GM12878 (cell line): Measurements from ENCODE around the gene RAB15. TPM values are rescaled to one million over a fixed set of nuclear protein-coding genes. Genes with fewer than 3 reads are reported as not detected.

ENCODE experiments used
- BRCA1 ChIP-seq: IDR thresholded peaks from 2 replicates; pipeline ENCODE4 v1.6.1; 2011; ENCODE audit warnings: low read depth, low read length, improper control_type of control experiment
- CBX5 ChIP-seq: sonication (generic); IDR thresholded peaks from 2 replicates; pipeline ENCODE4 v1.6.1; 2016; ENCODE audit warnings: low read depth, moderate library complexity, mild to moderate bottlenecking, inconsistent platforms
- CREB1 ChIP-seq: IDR thresholded peaks from 2 replicates; pipeline ENCODE4 v1.6.1; 2012; ENCODE audit warnings: low read depth, mild to moderate bottlenecking, inconsistent platforms
- EED ChIP-seq: sonication (generic); IDR thresholded peaks from 2 replicates; pipeline ENCODE4 v1.6.1; 2016; ENCODE audit warnings: antibody characterized with exemption, low read depth
- EGR1 ChIP-seq, 2 experiments: IDR thresholded peaks; 1 replicate in 1 of 2; 2 replicates in 1 of 2; pipeline ENCODE4 v1.6.1; 2011 to 2012; ENCODE audit warnings: low read depth in 2 of 2, low read length in 2 of 2, borderline replicate concordance in 1 of 2, mild to moderate bottlenecking in 1 of 2, moderate library complexity in 1 of 2
- ETV6 ChIP-seq, 2 experiments: fragments of 450-650 bp in 1 of 2; IDR thresholded peaks in 1 of 2; conservative IDR thresholded peaks in 1 of 2; 2 replicates each; pipeline ENCODE4 v1.6.1; 2014; ENCODE audit warnings: antibody characterized with exemption in 1 of 2, borderline replicate concordance in 1 of 2, low read depth in 1 of 2, mild to moderate bottlenecking in 1 of 2, moderate library complexity in 1 of 2
- FOXK2 ChIP-seq: fragments of 450-650 bp; IDR thresholded peaks from 2 replicates; pipeline ENCODE4 v1.6.1; 2017; ENCODE audit warnings: mild to moderate bottlenecking, moderate library complexity
- GATAD2B ChIP-seq: fragments of 450-650 bp; conservative IDR thresholded peaks from 2 replicates; pipeline ENCODE4 v1.6.1; 2017; ENCODE audit warnings: low read depth, mild to moderate bottlenecking, moderate library complexity
- HDAC2 ChIP-seq: fragments of 200-600 bp; sonication (generic); IDR thresholded peaks from 2 replicates; pipeline ENCODE4 v1.6.1; 2017
- IRF4 ChIP-seq: IDR thresholded peaks from 2 replicates; pipeline ENCODE4 v1.6.1; 2011; ENCODE audit warnings: low read depth, low read length
- KDM1A ChIP-seq: fragments of 200-600 bp; sonication (generic); IDR thresholded peaks from 2 replicates; pipeline ENCODE4 v1.6.1; 2016; ENCODE audit warnings: borderline replicate concordance
- MYC ChIP-seq: IDR thresholded peaks from 2 replicates; pipeline ENCODE4 v1.6.1; 2011; ENCODE audit warnings: mild to moderate bottlenecking, low read length, moderate library complexity, inconsistent platforms; ENCODE audit not compliant: insufficient read depth, insufficient replicate concordance, insufficient read length, severe bottlenecking
- NFYA ChIP-seq: IDR thresholded peaks from 2 replicates; pipeline ENCODE4 v1.6.1; 2011; ENCODE audit warnings: low read depth, mild to moderate bottlenecking, low read length, improper control_type of control experiment, borderline replicate concordance
- NRF1 ChIP-seq: conservative IDR thresholded peaks from 2 replicates; pipeline ENCODE4 v1.6.1; 2011; ENCODE audit warnings: mild to moderate bottlenecking, low read depth, low read length, improper control_type of control experiment
- PAX5 ChIP-seq: IDR thresholded peaks from 2 replicates; pipeline ENCODE4 v1.6.1; 2011; ENCODE audit warnings: low read depth, low read length, borderline replicate concordance
- RELA ChIP-seq: fragments of 450-650 bp; IDR thresholded peaks from 2 replicates; pipeline ENCODE4 v1.8.0; 2014; ENCODE audit warnings: borderline replicate concordance; ENCODE audit not compliant: partially characterized antibody
- RFX5 ChIP-seq: IDR thresholded peaks from 2 replicates; pipeline ENCODE4 v1.6.1; 2011; ENCODE audit warnings: low read depth, low read length, improper control_type of control experiment
- SMAD5 ChIP-seq: IDR thresholded peaks from 2 replicates; pipeline ENCODE4 v1.6.1; 2016; ENCODE audit warnings: antibody characterized with exemption, low read depth
- STAT3 ChIP-seq: IDR thresholded peaks from 2 replicates; pipeline ENCODE4 v1.6.1; 2011; ENCODE audit warnings: low read depth, low read length, improper control_type of control experiment
- YBX1 ChIP-seq: fragments of 450-650 bp; IDR thresholded peaks from 2 replicates; pipeline ENCODE4 v1.6.1; 2016; ENCODE audit warnings: antibody characterized with exemption
- ZSCAN29 ChIP-seq: fragments of 450-650 bp; IDR thresholded peaks from 2 replicates; pipeline ENCODE4 v1.6.1; 2017; ENCODE audit warnings: mild to moderate bottlenecking, moderate library complexity
- polyA plus RNA-seq, 11 experiments: library from polyadenylated mRNA; depleted of rRNA in 4 of 11; unstranded in 6 of 11; stranded (reverse) in 5 of 11; fragments of >200 nt; fragmentation: Nextera tagmentation in 4 of 11; fragmentation: Illumina TruSeq in 1 of 11; extraction: Ambion mirVana in 4 of 11; extraction: Trizol in 1 of 11; gene quantifications; 1 replicate in 1 of 11; 2 replicates in 10 of 11; pipeline versions ENCODE4 v1.2.1 to v1.2.3, GENCODE V29; 2011 to 2016; ENCODE audit warnings: inconsistent platforms in 2 of 11, missing spikeins in 2 of 11, low read depth in 1 of 11
- total RNA-seq, 4 experiments: library from RNA; depleted of rRNA in 3 of 4; stranded (reverse); fragments of >200 nt in 3 of 4; fragmentation: Illumina TruSeq in 1 of 4; extraction: Trizol in 1 of 4; gene quantifications; 2 replicates each; pipeline versions ENCODE4 v1.2.1 to v1.2.3, GENCODE V29; 2013 to 2021
- TF ChIP-seq, protein P1 (sequence below), 3 experiments: IDR thresholded peaks in 2 of 3; conservative IDR thresholded peaks in 1 of 3; 2 replicates each; pipeline ENCODE4 v1.5.1; 2011; ENCODE audit warnings: low read depth in 3 of 3, low read length in 3 of 3, mild to moderate bottlenecking in 3 of 3, control low read depth in 2 of 3, moderate library complexity in 2 of 3, inconsistent platforms in 1 of 3, mixed read lengths in 1 of 3; ENCODE audit not compliant: control insufficient read depth in 2 of 3, insufficient read depth in 1 of 3; ENCODE audit errors: extremely low read depth in 1 of 3
- TF ChIP-seq, protein P2 (sequence below): fragments of 150-350 bp; IDR thresholded peaks from 2 replicates; pipeline ENCODE4 v1.6.1; 2014; ENCODE audit warnings: mild to moderate bottlenecking, low read depth, low read length
- TF ChIP-seq, protein P3 (sequence below): fragments of 450-650 bp; IDR thresholded peaks from 2 replicates; pipeline ENCODE4 v1.6.1; 2016; ENCODE audit warnings: mild to moderate bottlenecking, moderate library complexity, borderline replicate concordance

Gene RAB15
- total and polyA plus RNA-seq, 10 of the 15 experiments (the other 5 are each of a cell fraction or from before 2014, with no cell fraction given) = 0.32 to 3.9 (median 2.1) TPM

DNA sequence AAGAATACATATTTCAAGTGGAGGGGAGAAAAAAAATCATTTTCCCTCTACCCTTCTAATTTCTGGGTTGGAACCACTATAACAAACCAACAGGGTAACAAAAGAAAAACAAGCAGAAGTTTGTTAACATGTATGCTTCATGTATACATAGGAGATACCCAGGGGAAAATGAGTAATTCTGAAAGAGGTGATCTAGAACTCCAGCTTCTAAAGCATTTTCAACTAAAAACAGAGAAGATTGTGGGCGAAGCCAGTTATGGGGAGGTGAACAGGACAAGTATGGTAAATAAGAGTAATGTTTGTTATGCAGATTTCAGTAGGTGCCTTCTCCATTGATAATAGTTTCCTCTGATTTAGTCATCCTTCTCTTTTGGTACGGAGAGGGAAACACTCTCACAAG lies 31.3 kb upstream of the RAB15 start (continued):
- TF ChIP-seq RELA (no peak), EGR1 (IDR thresholded peaks at IDR 0.05; ENCODE audit: borderline replicate concordance in 1 of 2, low read depth in 2 of 2, low read length in 2 of 2) (no peak), PAX5 (no peak), HDAC2 (no peak), SMAD5 (no peak), CBX5 (no peak), KDM1A (no peak), RFX5 (no peak), IRF4 (peak; percentile 88), ETV6 (conservative IDR thresholded peaks at IDR 0.05 in 1 of 2, IDR thresholded peaks at IDR 0.05 in 1 of 2; ENCODE audit: borderline replicate concordance in 1 of 2, low read depth in 1 of 2) (no peak), ZSCAN29 (no peak), STAT3 (no peak), BRCA1 (no peak), GATAD2B (no peak), MYC (no peak), NRF1 (no peak), EED (no peak), NFYA (no peak), FOXK2 (peak; percentile 59), YBX1 (no peak), CREB1 (no peak)
- TF ChIP-seq, protein P1, sequence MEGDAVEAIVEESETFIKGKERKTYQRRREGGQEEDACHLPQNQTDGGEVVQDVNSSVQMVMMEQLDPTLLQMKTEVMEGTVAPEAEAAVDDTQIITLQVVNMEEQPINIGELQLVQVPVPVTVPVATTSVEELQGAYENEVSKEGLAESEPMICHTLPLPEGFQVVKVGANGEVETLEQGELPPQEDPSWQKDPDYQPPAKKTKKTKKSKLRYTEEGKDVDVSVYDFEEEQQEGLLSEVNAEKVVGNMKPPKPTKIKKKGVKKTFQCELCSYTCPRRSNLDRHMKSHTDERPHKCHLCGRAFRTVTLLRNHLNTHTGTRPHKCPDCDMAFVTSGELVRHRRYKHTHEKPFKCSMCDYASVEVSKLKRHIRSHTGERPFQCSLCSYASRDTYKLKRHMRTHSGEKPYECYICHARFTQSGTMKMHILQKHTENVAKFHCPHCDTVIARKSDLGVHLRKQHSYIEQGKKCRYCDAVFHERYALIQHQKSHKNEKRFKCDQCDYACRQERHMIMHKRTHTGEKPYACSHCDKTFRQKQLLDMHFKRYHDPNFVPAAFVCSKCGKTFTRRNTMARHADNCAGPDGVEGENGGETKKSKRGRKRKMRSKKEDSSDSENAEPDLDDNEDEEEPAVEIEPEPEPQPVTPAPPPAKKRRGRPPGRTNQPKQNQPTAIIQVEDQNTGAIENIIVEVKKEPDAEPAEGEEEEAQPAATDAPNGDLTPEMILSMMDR (IDR thresholded peaks at IDR 0.05 in 2 of 3, conservative IDR thresholded peaks at IDR 0.05 in 1 of 3; ENCODE audit: control insufficient read depth in 2 of 3, extremely low read depth in 1 of 3, insufficient read depth in 1 of 3, low read depth in 3 of 3, low read length in 3 of 3) = no peak
- TF ChIP-seq, protein P2, sequence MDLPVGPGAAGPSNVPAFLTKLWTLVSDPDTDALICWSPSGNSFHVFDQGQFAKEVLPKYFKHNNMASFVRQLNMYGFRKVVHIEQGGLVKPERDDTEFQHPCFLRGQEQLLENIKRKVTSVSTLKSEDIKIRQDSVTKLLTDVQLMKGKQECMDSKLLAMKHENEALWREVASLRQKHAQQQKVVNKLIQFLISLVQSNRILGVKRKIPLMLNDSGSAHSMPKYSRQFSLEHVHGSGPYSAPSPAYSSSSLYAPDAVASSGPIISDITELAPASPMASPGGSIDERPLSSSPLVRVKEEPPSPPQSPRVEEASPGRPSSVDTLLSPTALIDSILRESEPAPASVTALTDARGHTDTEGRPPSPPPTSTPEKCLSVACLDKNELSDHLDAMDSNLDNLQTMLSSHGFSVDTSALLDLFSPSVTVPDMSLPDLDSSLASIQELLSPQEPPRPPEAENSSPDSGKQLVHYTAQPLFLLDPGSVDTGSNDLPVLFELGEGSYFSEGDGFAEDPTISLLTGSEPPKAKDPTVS = no peak
- TF ChIP-seq, protein P3, sequence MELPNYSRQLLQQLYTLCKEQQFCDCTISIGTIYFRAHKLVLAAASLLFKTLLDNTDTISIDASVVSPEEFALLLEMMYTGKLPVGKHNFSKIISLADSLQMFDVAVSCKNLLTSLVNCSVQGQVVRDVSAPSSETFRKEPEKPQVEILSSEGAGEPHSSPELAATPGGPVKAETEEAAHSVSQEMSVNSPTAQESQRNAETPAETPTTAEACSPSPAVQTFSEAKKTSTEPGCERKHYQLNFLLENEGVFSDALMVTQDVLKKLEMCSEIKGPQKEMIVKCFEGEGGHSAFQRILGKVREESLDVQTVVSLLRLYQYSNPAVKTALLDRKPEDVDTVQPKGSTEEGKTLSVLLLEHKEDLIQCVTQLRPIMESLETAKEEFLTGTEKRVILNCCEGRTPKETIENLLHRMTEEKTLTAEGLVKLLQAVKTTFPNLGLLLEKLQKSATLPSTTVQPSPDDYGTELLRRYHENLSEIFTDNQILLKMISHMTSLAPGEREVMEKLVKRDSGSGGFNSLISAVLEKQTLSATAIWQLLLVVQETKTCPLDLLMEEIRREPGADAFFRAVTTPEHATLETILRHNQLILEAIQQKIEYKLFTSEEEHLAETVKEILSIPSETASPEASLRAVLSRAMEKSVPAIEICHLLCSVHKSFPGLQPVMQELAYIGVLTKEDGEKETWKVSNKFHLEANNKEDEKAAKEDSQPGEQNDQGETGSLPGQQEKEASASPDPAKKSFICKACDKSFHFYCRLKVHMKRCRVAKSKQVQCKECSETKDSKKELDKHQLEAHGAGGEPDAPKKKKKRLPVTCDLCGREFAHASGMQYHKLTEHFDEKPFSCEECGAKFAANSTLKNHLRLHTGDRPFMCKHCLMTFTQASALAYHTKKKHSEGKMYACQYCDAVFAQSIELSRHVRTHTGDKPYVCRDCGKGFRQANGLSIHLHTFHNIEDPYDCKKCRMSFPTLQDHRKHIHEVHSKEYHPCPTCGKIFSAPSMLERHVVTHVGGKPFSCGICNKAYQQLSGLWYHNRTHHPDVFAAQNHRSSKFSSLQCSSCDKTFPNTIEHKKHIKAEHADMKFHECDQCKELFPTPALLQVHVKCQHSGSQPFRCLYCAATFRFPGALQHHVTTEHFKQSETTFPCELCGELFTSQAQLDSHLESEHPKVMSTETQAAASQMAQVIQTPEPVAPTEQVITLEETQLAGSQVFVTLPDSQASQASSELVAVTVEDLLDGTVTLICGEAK = no peak
